Omental fat pad (tissue), 4 donors: ENCODE results near the gene LINC01488. TPM values are rescaled to one million over a fixed set of nuclear protein-coding genes. Genes with fewer than 3 reads are reported as not detected.

Source experiments
- ATAC-seq: fragments of 150-250 bp; one replicate; pipeline ENCODE4 v1.9.1; 2016; ENCODE audit warnings: mild to moderate bottlenecking, moderate library complexity; ENCODE audit not compliant: low FRiP score
- DNase-seq: peaks from one replicate; pipeline ENCODE4 v3.0.0-alpha.2; 2019; ENCODE audit warnings: low spot score
- total RNA-seq, 4 donors: library from RNA; depleted of rRNA; stranded (reverse); fragments of >200 nt; gene quantifications; one replicate each; pipeline ENCODE4 v1.1.0, GENCODE V29; 2016
- TF ChIP-seq, protein P1 (sequence below), 3 donors: fragments of 450-650 bp; IDR thresholded peaks; one replicate each; pipeline ENCODE4 v1.5.1; 2016 to 2017; ENCODE audit warnings: antibody characterized with exemption in 3 of 3, mild to moderate bottlenecking in 3 of 3, moderate library complexity in 2 of 3

The LINC01488 gene
- total RNA-seq, 4 donors from 2014 or later, result not detected

DNA sequence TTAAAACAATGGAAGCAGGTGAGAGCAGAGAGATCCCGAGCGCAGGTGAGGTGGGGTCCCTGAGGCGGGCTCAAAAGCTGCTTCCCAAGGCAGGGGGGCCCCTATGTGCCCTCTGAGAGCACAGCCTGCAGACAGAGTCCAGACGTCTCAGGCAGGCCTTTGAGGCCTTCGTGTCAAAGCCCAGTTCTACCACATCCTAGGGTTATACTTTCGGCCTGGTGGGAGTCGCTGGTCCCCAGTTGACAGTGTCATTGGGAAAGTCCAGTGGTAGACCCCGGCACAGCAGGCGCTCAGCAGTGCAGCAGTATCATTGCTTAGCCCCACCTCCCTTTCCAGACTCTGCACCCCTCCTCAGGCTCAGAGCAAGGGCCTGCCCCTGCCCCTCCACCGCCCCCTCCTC is 9.1 kb downstream of the LINC01488 start:
- ATAC-seq (no peak), DNase-seq (no peak)
- TF ChIP-seq, protein P1, sequence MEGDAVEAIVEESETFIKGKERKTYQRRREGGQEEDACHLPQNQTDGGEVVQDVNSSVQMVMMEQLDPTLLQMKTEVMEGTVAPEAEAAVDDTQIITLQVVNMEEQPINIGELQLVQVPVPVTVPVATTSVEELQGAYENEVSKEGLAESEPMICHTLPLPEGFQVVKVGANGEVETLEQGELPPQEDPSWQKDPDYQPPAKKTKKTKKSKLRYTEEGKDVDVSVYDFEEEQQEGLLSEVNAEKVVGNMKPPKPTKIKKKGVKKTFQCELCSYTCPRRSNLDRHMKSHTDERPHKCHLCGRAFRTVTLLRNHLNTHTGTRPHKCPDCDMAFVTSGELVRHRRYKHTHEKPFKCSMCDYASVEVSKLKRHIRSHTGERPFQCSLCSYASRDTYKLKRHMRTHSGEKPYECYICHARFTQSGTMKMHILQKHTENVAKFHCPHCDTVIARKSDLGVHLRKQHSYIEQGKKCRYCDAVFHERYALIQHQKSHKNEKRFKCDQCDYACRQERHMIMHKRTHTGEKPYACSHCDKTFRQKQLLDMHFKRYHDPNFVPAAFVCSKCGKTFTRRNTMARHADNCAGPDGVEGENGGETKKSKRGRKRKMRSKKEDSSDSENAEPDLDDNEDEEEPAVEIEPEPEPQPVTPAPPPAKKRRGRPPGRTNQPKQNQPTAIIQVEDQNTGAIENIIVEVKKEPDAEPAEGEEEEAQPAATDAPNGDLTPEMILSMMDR (IDR thresholded peaks at IDR 0.05), result no peak

DNA sequence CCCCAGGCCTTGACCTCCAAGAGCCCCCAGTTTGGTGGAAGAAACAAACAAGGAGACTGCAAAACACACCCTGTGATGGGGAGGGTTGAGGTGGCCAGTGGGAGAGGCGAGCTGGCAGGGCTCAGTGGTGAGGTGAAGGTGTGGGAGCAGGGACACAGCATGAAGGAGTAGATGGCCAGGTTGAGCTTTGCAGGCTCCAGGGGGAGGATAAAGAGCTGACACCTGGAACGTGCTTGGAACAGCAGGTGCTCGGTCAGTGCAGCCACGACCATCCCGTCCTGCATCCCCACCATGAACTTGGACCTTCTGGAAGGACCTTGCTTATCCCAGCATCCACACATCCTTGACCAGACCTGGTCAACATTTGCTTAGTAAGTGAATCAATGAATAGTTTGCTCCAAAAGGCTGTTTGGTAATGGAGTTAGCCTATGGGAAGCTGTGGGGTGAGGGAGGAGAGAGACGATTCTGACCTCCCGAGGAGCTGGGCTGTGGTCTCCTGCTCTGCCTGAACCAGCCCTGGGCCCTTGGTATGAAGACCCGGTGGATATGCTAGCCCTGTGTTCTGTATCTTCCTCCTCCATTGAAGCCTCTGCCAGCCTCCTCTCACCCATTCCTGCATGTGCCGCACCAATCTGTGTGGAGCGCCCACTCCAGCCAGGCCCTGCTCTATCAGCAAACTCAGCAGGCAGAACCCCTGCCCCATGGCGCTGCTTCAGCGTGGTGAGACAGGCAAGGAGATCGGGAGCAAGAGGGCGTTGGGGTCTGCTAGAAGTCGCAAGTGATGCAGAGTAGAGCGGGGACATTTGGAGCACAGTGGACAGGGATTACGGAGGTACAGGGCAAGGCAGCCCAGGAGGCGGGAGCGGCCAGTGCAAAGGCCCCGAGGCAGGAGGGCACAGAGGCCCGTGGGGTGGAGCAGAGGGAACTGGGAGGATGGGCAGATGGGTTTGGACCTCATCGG is 9.9 kb downstream of the LINC01488 start:
- TF ChIP-seq, protein P1 (IDR thresholded peaks at IDR 0.05), result no peak
- no peak for ATAC-seq
- DNase-seq, result no peak

DNA sequence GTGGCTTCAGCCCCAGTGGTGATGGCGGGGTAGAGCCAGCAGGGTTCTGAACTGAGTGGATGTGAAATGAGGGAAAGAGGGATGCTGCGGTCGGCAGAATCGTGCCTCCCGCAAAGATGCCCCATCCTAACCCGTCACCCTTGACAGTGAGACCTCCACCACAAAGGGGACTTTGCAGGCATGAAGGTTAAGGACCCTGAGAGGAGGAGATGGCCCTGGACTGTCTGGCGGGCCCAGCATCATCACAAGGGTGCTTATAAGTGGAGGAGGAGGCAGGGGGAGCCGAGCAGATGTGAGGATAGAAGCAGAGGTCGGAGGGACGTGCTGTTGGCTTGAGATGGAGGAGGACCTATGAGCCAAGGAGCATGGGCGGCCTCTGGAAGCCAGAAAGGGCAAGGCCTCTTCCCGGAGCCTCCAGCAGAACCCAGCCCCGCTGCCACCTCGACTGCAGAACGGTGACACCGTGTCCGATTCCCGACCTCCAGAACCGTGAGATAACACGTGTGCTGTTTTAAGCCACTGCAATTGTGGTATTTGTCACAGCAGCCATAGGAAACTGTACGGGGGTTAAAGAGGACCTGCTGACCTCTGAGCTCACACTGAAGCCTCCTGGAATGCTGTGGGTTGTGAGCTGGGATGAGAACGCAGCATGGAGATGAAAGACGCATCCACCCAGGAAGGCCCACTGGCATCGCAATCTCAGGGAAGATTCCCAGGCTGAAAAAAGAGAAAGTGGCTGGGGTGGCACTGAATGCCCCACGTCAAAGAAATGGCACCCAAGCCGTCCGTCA is 10.9 kb downstream of the LINC01488 start:
- DNase-seq, result no peak
- TF ChIP-seq, protein P1 (IDR thresholded peaks at IDR 0.05), result no peak
- ATAC-seq, result no peak

DNA sequence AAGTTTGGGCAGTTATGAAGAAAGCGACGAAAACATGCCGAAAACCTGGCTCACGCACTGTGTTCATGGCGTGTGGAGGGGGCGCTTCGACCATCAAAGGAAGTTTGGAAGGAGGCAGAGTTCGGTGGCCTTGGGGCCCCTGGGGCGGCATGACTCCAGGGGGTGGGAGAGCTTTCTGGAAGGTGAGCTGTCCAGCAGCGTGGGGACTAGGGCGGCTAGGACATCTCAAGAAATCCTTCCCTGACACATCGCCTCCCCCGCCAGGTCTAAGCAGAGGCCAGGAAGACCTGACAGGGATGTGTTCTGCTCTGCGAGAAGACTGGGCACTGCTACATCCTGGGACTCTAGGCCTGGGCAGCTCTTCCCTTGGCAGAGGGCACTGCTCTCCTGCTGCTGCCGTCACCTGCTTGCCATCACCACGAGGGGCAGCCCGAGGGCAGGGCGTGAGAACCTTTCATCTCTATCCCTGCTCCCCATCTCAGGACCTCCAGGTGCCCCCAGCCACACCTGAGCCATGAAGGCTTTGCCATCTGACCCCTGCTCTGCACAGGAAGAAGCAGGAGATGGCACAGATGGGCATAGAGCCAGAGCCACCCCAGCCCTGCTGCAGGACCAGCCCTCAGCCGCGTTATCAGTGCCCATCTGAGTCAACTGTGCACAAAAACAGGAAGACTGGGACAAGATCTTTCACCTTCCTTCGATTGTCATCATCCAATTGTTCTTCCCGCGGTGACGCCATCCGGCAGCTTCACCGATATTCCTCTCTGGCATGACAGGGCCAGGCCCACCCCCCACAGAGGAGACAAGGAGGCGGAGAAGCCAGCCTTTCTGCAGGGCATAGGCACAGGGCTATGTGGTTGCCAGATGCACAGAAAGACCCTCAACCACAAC is 12.7 kb downstream of the LINC01488 start:
- TF ChIP-seq, protein P1 (IDR thresholded peaks at IDR 0.05), result no peak
- DNase-seq, result no peak
- ATAC-seq, result no peak

DNA sequence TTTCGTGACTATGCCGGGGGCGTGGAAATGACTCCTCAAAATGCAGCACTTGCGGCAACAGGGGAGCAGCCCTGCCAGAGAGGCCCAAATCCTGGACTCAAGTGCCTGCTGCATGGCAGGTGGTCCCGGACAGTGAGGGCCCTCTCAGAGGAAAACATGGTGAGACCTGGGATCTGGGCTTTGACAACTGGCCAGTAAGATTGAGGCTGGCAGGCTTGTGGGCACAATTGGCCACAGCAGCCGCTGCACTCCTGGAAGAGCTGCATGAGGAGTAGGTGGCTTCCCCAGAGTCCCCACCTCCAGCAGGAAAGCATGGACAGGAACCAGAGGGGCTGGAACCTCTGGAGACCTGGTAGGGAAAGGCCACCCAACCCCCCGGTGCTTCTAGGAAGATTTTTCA is 13.4 kb downstream of the LINC01488 start:
- DNase-seq (no peak), ATAC-seq (no peak)
- TF ChIP-seq, protein P1 (IDR thresholded peaks at IDR 0.05), result no peak

DNA sequence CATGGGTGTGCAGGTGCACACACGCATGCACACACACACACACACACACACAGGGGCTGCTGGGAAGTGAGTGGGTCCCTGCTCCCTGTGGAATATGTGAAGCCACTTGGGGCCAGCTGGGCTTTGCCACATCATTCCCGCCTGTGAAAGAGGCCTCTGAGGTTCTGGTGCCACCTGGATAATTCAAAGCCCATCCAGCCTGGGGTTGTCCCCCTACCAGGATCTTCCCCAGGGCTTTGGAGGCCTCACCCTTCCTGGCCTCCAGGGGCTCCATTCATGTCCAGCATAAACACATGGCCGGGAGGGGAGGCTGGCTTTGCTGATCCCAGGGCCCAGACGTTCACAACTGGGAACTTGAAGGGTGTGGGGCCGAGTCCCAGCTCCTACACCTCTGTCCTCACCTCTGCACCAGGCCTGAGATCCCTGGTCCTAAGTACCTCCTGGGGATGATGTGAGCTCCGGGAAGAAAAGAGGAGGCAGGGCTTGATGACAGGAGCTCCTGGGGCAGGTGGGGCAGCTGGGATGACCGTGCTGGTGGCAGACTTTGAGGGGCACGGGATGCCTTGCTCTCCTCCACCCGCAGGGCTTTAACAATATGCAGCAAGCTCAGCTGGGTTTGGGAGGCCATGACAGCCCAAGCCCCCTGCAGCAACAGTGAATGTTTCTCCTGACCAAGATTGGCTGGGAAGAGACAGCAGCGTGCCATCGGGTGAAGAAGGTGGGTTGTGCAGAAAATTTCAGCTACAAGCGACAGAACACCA is 14.2 kb downstream of the LINC01488 start:
- ATAC-seq (no peak), DNase-seq (no peak)
- TF ChIP-seq, protein P1 (IDR thresholded peaks at IDR 0.05), result no peak
